Measurements from ENCODE around the gene GPA33.
A peak's percentile ranks its signal among the peaks of the same experiment; 100 is the strongest.

Gene GPA33

DNA sequence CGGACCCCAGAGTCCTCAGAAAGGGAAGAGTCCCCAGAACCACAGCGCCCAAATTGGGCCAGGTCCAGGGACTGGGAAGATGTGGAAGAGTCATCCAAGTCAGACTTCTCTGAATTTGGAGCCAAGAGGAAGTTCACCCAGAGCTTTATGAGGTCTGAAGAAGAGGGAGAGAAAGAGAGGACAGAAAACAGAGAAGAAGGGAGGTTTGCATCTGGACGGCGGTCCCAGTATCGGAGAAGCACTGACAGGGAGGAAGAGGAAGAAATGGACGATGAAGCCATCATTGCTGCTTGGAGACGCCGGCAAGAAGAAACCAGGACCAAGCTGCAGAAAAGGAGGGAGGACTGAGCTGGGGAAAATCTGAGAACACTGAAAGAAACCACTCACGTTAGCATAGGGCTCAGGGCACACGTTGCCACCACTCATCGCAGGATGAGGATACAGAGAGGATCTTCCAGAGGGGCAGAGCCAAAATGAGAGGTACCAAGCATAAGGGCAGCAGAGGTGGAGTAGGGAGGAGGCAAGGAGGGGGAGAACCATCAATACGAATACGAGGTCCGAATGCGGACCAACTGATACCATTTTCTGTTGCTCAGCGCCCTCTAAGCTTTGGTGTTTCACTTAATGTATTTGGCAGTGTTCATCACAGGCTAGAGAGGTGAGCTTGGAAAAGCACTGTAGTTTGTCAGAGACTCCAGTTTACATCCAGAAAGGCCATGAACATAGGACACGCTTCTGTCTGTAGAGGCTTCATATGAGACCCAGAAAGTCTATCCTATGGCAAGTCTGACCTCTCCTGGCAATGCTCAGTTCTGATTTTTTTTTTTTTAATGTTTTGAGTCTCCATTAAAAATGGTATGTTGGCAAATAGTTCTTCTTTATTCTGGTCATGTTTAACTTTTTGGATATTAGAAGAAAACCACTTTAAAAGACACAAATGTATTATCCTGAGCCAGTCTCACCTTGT lies 38.4 kb upstream of the GPA33 start:
- Histone ChIP-seq H4K20me1 (ENCODE audit: control insufficient read depth, insufficient read depth, low read depth, low read length) (no peaks in the 10 kb centered on the region), H3F3A (ENCODE audit: control insufficient read depth, insufficient read depth) (no peaks in the 10 kb centered on the region), H3K27me3 (ENCODE audit: control insufficient read depth, low read length) (peaks cover 18% of the 10 kb centered on the region), H3K9me3 (ENCODE audit: control insufficient read depth, insufficient read depth, low read length) (no peaks in the 10 kb centered on the region), H3K27ac (ENCODE audit: low read depth, low read length) (no peak overlapping the region), H3K4me3 (ENCODE audit: low read length) (no peak overlapping the region), H3K79me2 (ENCODE audit: control insufficient read depth, low read length) (no peaks in the 10 kb centered on the region), H3K36me3 (ENCODE audit: control insufficient read depth, low read length) (no peaks in the 10 kb centered on the region), H3K4me1 (ENCODE audit: control insufficient read depth, low read length) (no peaks in the 10 kb centered on the region), H3K9me2 (replicated peaks; ENCODE audit: control insufficient read depth, low read length) (no peaks in the 10 kb centered on the region), H3K4me2 (ENCODE audit: low read length) (no peak overlapping the region)
- TF ChIP-seq EZH2phosphoT487 (IDR thresholded peaks at IDR 0.05; ENCODE audit: borderline replicate concordance, low read length): no peak
- TF ChIP-seq, protein P1, sequence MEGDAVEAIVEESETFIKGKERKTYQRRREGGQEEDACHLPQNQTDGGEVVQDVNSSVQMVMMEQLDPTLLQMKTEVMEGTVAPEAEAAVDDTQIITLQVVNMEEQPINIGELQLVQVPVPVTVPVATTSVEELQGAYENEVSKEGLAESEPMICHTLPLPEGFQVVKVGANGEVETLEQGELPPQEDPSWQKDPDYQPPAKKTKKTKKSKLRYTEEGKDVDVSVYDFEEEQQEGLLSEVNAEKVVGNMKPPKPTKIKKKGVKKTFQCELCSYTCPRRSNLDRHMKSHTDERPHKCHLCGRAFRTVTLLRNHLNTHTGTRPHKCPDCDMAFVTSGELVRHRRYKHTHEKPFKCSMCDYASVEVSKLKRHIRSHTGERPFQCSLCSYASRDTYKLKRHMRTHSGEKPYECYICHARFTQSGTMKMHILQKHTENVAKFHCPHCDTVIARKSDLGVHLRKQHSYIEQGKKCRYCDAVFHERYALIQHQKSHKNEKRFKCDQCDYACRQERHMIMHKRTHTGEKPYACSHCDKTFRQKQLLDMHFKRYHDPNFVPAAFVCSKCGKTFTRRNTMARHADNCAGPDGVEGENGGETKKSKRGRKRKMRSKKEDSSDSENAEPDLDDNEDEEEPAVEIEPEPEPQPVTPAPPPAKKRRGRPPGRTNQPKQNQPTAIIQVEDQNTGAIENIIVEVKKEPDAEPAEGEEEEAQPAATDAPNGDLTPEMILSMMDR (IDR thresholded peaks at IDR 0.05; ENCODE audit: low read depth, low read length, poor library complexity, severe bottlenecking): peak; percentile 26

DNA sequence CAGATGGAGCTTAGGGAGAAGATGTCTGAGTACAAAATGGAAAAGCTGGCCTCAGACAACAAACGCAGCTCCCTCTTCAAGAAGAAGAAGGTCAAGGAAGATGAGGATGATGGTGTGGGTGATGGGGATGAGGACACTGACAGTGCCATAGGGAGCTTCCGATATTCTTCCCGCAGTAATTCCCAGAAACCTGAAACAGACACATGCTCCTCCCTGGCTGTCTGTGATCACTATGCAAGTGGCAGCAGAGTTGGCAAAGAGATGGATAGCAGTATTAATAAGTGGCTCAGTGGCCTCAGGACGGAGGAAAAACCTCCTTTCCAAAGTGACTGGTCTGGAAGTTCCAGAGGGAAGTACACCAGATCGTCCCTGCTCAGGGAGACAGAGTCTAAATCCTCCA lies 37.5 kb upstream of the GPA33 start:
- H3K9me2 ChIP-seq (replicated peaks; ENCODE audit: control insufficient read depth, low read length): no peaks in the 10 kb centered on the region
- no peak overlapping the region for H3K4me3 ChIP-seq (ENCODE audit: low read length)
- no peak overlapping the region for H3K27ac ChIP-seq (ENCODE audit: low read depth, low read length)
- TF ChIP-seq, protein P1 (IDR thresholded peaks at IDR 0.05; ENCODE audit: low read depth, low read length, poor library complexity, severe bottlenecking): no peak
- TF ChIP-seq EZH2phosphoT487 (IDR thresholded peaks at IDR 0.05; ENCODE audit: borderline replicate concordance, low read length): no peak
- H3K79me2 ChIP-seq (ENCODE audit: control insufficient read depth, low read length): no peaks in the 10 kb centered on the region
- H3K4me1 ChIP-seq (ENCODE audit: control insufficient read depth, low read length): no peaks in the 10 kb centered on the region
- H3K27me3 ChIP-seq (ENCODE audit: control insufficient read depth, low read length): peaks cover 18% of the 10 kb centered on the region
- no peaks in the 10 kb centered on the region for H3F3A ChIP-seq (ENCODE audit: control insufficient read depth, insufficient read depth)
- H3K36me3 ChIP-seq (ENCODE audit: control insufficient read depth, low read length): no peaks in the 10 kb centered on the region
- no peak overlapping the region for H3K4me2 ChIP-seq (ENCODE audit: low read length)
- no peaks in the 10 kb centered on the region for H3K9me3 ChIP-seq (ENCODE audit: control insufficient read depth, insufficient read depth, low read length)
- no peaks in the 10 kb centered on the region for H4K20me1 ChIP-seq (ENCODE audit: control insufficient read depth, insufficient read depth, low read depth, low read length)

DNA sequence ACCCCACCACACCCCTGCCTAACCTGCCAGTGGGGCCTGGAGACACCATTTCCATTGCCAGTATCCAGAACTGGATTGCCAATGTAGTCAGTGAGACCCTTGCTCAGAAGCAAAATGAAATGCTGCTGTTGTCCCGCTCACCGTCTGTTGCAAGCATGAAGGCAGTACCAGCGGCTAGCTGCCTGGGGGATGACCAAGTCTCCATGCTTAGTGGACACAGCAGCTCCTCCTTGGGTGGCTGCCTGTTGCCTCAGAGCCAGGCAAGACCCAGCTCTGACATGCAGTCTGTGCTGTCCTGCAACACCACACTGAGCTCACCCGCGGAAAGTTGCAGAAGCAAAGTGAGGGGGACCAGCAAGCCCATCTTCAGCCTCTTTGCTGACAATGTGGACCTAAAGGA lies 37.1 kb upstream of the GPA33 start:
- no peak for TF ChIP-seq EZH2phosphoT487 (IDR thresholded peaks at IDR 0.05; ENCODE audit: borderline replicate concordance, low read length)
- TF ChIP-seq, protein P1 (IDR thresholded peaks at IDR 0.05; ENCODE audit: low read depth, low read length, poor library complexity, severe bottlenecking): no peak
- H4K20me1 ChIP-seq (ENCODE audit: control insufficient read depth, insufficient read depth, low read depth, low read length): no peaks in the 10 kb centered on the region
- no peak overlapping the region for H3K4me3 ChIP-seq (ENCODE audit: low read length)
- H3K27ac ChIP-seq (ENCODE audit: low read depth, low read length): no peak overlapping the region
- H3K9me3 ChIP-seq (ENCODE audit: control insufficient read depth, insufficient read depth, low read length): no peaks in the 10 kb centered on the region
- no peaks in the 10 kb centered on the region for H3K79me2 ChIP-seq (ENCODE audit: control insufficient read depth, low read length)
- H3F3A ChIP-seq (ENCODE audit: control insufficient read depth, insufficient read depth): no peaks in the 10 kb centered on the region
- H3K4me1 ChIP-seq (ENCODE audit: control insufficient read depth, low read length): no peaks in the 10 kb centered on the region
- H3K27me3 ChIP-seq (ENCODE audit: control insufficient read depth, low read length): peaks cover 18% of the 10 kb centered on the region
- H3K36me3 ChIP-seq (ENCODE audit: control insufficient read depth, low read length): no peaks in the 10 kb centered on the region
- H3K9me2 ChIP-seq (replicated peaks; ENCODE audit: control insufficient read depth, low read length): no peaks in the 10 kb centered on the region
- no peak overlapping the region for H3K4me2 ChIP-seq (ENCODE audit: low read length)
